HepG2 (cell line): Measurements from ENCODE around the gene TTC31. TPM values are rescaled to one million over a fixed set of nuclear protein-coding genes. Genes with fewer than 3 reads are reported as not detected.
A peak's percentile ranks its signal among the peaks of the same experiment; 100 is the strongest.

ENCODE experiments used
- CHCHD3 ChIP-seq: sonication (generic); formaldehyde crosslinking; IDR thresholded peaks from 2 replicates; pipeline ENCODE4 v1.8.0; 2022; ENCODE audit warnings: mild to moderate bottlenecking, missing genetic modification reagents, moderate library complexity
- CREM ChIP-seq, 2 experiments: sonication (generic) in 1 of 2; formaldehyde crosslinking in 1 of 2; IDR thresholded peaks; 2 replicates each; pipeline versions ENCODE4 v1.4.0 to v1.6.1; 2016 to 2020; ENCODE audit warnings: antibody characterized with exemption in 1 of 2, mild to moderate bottlenecking in 1 of 2, missing genetic modification reagents in 1 of 2
- GTF3A ChIP-seq: sonication (generic); formaldehyde crosslinking; conservative IDR thresholded peaks from 2 replicates; pipeline ENCODE4 v1.4.0; 2020; ENCODE audit warnings: mild to moderate bottlenecking, missing genetic modification reagents
- HNF4A ChIP-seq: sonication (generic); formaldehyde crosslinking; IDR thresholded peaks from 2 replicates; pipeline ENCODE4 v1.4.0; 2020; ENCODE audit warnings: missing genetic modification reagents
- MXD4 ChIP-seq: IDR thresholded peaks from 2 replicates; pipeline ENCODE4 v1.6.1; 2016; ENCODE audit warnings: mild to moderate bottlenecking, missing biosample characterization, missing genetic modification reagents
- NR2C2 ChIP-seq: sonication (generic); formaldehyde crosslinking; IDR thresholded peaks from 2 replicates; pipeline ENCODE4 v1.4.0; 2020; ENCODE audit warnings: missing genetic modification reagents, mild to moderate bottlenecking, moderate library complexity, borderline replicate concordance
- RFXANK ChIP-seq: IDR thresholded peaks from 2 replicates; pipeline ENCODE4 v1.6.1; 2016
- SOX13 ChIP-seq, 3 experiments: fragments of 450-650 bp in 1 of 3; sonication (generic) in 1 of 3; formaldehyde crosslinking in 1 of 3; IDR thresholded peaks in 2 of 3; conservative IDR thresholded peaks in 1 of 3; 2 replicates each; pipeline versions ENCODE4 v1.5.0 to v1.6.1; 2016 to 2020; ENCODE audit warnings: antibody characterized with exemption in 1 of 3, mild to moderate bottlenecking in 1 of 3, missing compliant biosample characterization in 1 of 3, missing genetic modification reagents in 1 of 3, moderate library complexity in 1 of 3
- TBX2 ChIP-seq: sonication (generic); formaldehyde crosslinking; IDR thresholded peaks from 2 replicates; pipeline ENCODE4 v1.5.0; 2020; ENCODE audit warnings: missing genetic modification reagents, mild to moderate bottlenecking, borderline replicate concordance
- THAP8 ChIP-seq: sonication (generic); formaldehyde crosslinking; IDR thresholded peaks from 2 replicates; pipeline ENCODE4 v1.5.1; 2020; ENCODE audit warnings: missing genetic modification reagents, mild to moderate bottlenecking, borderline replicate concordance
- ZBTB20 ChIP-seq: sonication (generic); formaldehyde crosslinking; IDR thresholded peaks from 2 replicates; pipeline ENCODE4 v1.8.1; 2023; ENCODE audit warnings: missing genetic modification reagents, low read depth, mild to moderate bottlenecking, borderline replicate concordance
- ZFX ChIP-seq: sonication (generic); formaldehyde crosslinking; IDR thresholded peaks from 2 replicates; pipeline ENCODE4 v1.4.0; 2020; ENCODE audit warnings: mild to moderate bottlenecking, low read depth, missing genetic modification reagents, moderate library complexity
- ZKSCAN1 ChIP-seq: fragments of 150-350 bp; IDR thresholded peaks from 2 replicates; pipeline ENCODE4 v1.6.1; 2014; ENCODE audit warnings: low read length
- ZNF280D ChIP-seq: sonication (generic); formaldehyde crosslinking; IDR thresholded peaks from 2 replicates; pipeline ENCODE4 v1.5.1; 2020; ENCODE audit warnings: mild to moderate bottlenecking, missing genetic modification reagents
- ZNF3 ChIP-seq: IDR thresholded peaks from 2 replicates; pipeline ENCODE4 v1.7.0; 2017; ENCODE audit warnings: inconsistent platforms
- ZNF331 ChIP-seq: sonication (generic); formaldehyde crosslinking; IDR thresholded peaks from 2 replicates; pipeline ENCODE4 v1.4.0; 2020; ENCODE audit warnings: missing genetic modification reagents
- ZNF510 ChIP-seq: sonication (generic); formaldehyde crosslinking; IDR thresholded peaks from 2 replicates; pipeline ENCODE4 v1.4.0; 2020; ENCODE audit warnings: low read depth, mild to moderate bottlenecking, missing genetic modification reagents
- ZNF570 ChIP-seq: sonication (generic); formaldehyde crosslinking; IDR thresholded peaks from 2 replicates; pipeline ENCODE4 v1.4.0; 2020; ENCODE audit warnings: mild to moderate bottlenecking, missing genetic modification reagents, borderline replicate concordance
- ZNF775 ChIP-seq: sonication (generic); formaldehyde crosslinking; IDR thresholded peaks from 2 replicates; pipeline ENCODE4 v1.4.0; 2020; ENCODE audit warnings: missing genetic modification reagents, mild to moderate bottlenecking, moderate library complexity, borderline replicate concordance
- polyA plus RNA-seq, 8 experiments: library from polyadenylated mRNA; depleted of rRNA in 3 of 8; stranded (reverse) in 7 of 8; unstranded in 1 of 8; fragments of >200 nt; fragmentation: Illumina TruSeq in 4 of 8; extraction: Trizol in 4 of 8; gene quantifications; 2 replicates each; pipeline versions ENCODE4 v1.2.1 to v1.2.3, GENCODE V29; 2011 to 2016; ENCODE audit warnings: low read depth in 4 of 8, missing spikeins in 1 of 8, mixed read lengths in 1 of 8; ENCODE audit not compliant: insufficient read depth in 1 of 8
- total RNA-seq, 5 experiments: library from RNA; depleted of rRNA; stranded (reverse); fragments of >200 nt; fragmentation: Illumina TruSeq; extraction: Trizol; gene quantifications; 2 replicates each; pipeline ENCODE4 v1.2.3, GENCODE V29; 2016; ENCODE audit warnings: low read depth in 1 of 5
- TF ChIP-seq, protein P1 (sequence below): sonication (generic); formaldehyde crosslinking; IDR thresholded peaks from 2 replicates; pipeline ENCODE4 v1.8.0; 2022; ENCODE audit warnings: missing genetic modification reagents, mild to moderate bottlenecking, moderate library complexity, borderline replicate concordance
- TF ChIP-seq, protein P2 (sequence below): IDR thresholded peaks from 2 replicates; pipeline ENCODE4 v1.6.1; 2012; ENCODE audit warnings: low read depth, low read length, improper control_type of control experiment

Gene TTC31
- total and polyA plus RNA-seq, 2 of the 13 experiments (the other 11 are each of a cell fraction or from before 2014, with no cell fraction given) = 28.3 to 39.5 TPM

- peak; percentile 37; the same call in 1 of the 2 replicates for TF ChIP-seq ZNF280D (CRISPR knock-in tag)
- peak; percentile 92 for TF ChIP-seq HNF4A
- TF ChIP-seq, protein P1, sequence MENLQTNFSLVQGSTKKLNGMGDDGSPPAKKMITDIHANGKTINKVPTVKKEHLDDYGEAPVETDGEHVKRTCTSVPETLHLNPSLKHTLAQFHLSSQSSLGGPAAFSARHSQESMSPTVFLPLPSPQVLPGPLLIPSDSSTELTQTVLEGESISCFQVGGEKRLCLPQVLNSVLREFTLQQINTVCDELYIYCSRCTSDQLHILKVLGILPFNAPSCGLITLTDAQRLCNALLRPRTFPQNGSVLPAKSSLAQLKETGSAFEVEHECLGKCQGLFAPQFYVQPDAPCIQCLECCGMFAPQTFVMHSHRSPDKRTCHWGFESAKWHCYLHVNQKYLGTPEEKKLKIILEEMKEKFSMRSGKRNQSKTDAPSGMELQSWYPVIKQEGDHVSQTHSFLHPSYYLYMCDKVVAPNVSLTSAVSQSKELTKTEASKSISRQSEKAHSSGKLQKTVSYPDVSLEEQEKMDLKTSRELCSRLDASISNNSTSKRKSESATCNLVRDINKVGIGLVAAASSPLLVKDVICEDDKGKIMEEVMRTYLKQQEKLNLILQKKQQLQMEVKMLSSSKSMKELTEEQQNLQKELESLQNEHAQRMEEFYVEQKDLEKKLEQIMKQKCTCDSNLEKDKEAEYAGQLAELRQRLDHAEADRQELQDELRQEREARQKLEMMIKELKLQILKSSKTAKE (CRISPR knock-in tag) = no peak; the same call in 1 of the 2 replicates
- peak; percentile 39; the same call in 1 of the 2 replicates for TF ChIP-seq CREM (IDR thresholded peaks at IDR 0.05)
- TF ChIP-seq CREM (CRISPR knock-in tag; IDR thresholded peaks at IDR 0.05) = no peak
- no peak for TF ChIP-seq ZNF510 (CRISPR knock-in tag)
- no peak for TF ChIP-seq ZNF3
- TF ChIP-seq ZNF775 (CRISPR knock-in tag) = no peak
- TF ChIP-seq TBX2 (CRISPR knock-in tag) = peak; percentile 48; the same call in 1 of the 2 replicates
- no peak for TF ChIP-seq ZBTB20 (CRISPR knock-in tag)
- TF ChIP-seq NR2C2 (CRISPR knock-in tag) = no peak
- TF ChIP-seq ZFX (CRISPR knock-in tag) = peak; percentile 64
- TF ChIP-seq GTF3A = no peak
- peak; percentile 67; the same call in 1 of the 2 replicates for TF ChIP-seq THAP8 (CRISPR knock-in tag)
- TF ChIP-seq RFXANK (CRISPR knock-in tag) = no peak
- no peak for TF ChIP-seq SOX13 (IDR thresholded peaks at IDR 0.05)
- TF ChIP-seq SOX13 (CRISPR knock-in tag; conservative IDR thresholded peaks at IDR 0.05 in 1 of 2, IDR thresholded peaks at IDR 0.05 in 1 of 2) = peak in 1 of 2 experiments; percentile 34; a peak in 2 of 4 replicates
- TF ChIP-seq, protein P2, sequence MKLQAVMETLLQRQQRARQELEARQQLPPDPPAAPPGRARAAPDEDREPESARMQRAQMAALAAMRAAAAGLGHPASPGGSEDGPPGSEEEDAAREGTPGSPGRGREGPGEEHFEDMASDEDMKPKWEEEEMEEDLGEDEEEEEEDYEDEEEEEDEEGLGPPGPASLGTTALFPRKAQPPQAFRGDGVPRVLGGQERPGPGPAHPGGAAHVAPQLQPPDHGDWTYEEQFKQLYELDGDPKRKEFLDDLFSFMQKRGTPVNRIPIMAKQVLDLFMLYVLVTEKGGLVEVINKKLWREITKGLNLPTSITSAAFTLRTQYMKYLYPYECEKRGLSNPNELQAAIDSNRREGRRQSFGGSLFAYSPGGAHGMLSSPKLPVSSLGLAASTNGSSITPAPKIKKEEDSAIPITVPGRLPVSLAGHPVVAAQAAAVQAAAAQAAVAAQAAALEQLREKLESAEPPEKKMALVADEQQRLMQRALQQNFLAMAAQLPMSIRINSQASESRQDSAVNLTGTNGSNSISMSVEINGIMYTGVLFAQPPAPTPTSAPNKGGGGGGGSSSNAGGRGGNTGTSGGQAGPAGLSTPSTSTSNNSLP = no peak
- no peak for TF ChIP-seq ZKSCAN1
- no peak for TF ChIP-seq CHCHD3 (CRISPR knock-in tag)
- peak; percentile 80; the same call in 1 of the 2 replicates for TF ChIP-seq ZNF331 (CRISPR knock-in tag)
- TF ChIP-seq ZNF570 (CRISPR knock-in tag) = no peak
- no peak; the same call in 1 of the 2 replicates for TF ChIP-seq MXD4 (CRISPR knock-in tag)
Measured at GRCh38 chr2:74447230-74447999, 35.5 kb upstream of the TTC31 start (continued).
